K562 (cell line): ENCODE data around the gene CTDSP1. TPM values are rescaled to one million over a fixed set of nuclear protein-coding genes. Genes with fewer than 3 reads are reported as not detected.

ENCODE experiments used
- CHD1 ChIP-seq: fragments of 200-600 bp; sonication (generic); IDR thresholded peaks from one replicate; pipeline ENCODE4 v1.6.1; 2012; ENCODE audit warnings: mild to moderate bottlenecking, moderate library complexity, low read length, inconsistent platforms
- CHD2 ChIP-seq: IDR thresholded peaks from 2 replicates; pipeline ENCODE4 v1.6.1; 2011; ENCODE audit warnings: low read depth, low read length
- ELF4 ChIP-seq: fragments of 450-650 bp; formaldehyde crosslinking; IDR thresholded peaks from 2 replicates; pipeline ENCODE4 v1.4.0; 2022; ENCODE audit warnings: missing genetic modification characterization
- EP300 ChIP-seq: IDR thresholded peaks from 2 replicates; pipeline ENCODE4 v1.6.1; 2012; ENCODE audit warnings: low read length, improper control_type of control experiment
- FOXJ3 ChIP-seq: sonication (generic); formaldehyde crosslinking; IDR thresholded peaks from 2 replicates; pipeline ENCODE4 v1.4.0; 2020; ENCODE audit warnings: mild to moderate bottlenecking, missing genetic modification reagents
- GTF2E2 ChIP-seq: fragments of 200-800 bp; sonication (Bioruptor generic); IDR thresholded peaks from 2 replicates; pipeline ENCODE4 v1.6.1; 2016; ENCODE audit warnings: missing genetic modification characterization, missing compliant biosample characterization
- HDAC6 ChIP-seq: IDR thresholded peaks from 2 replicates; pipeline ENCODE4 v1.6.1; 2012; ENCODE audit warnings: low read depth, mild to moderate bottlenecking, control low read depth, inconsistent platforms, low read length, moderate library complexity
- MCM3 ChIP-seq: fragments of 450-650 bp; IDR thresholded peaks from 2 replicates; pipeline ENCODE4 v1.6.1; 2016
- NFRKB ChIP-seq: fragments of 450-650 bp; IDR thresholded peaks from 2 replicates; pipeline ENCODE4 v1.6.1; 2016; ENCODE audit warnings: low read depth
- PATZ1 ChIP-seq: fragments of 250-450 bp; sonication (Bioruptor Pico); IDR thresholded peaks from 2 replicates; pipeline ENCODE4 v1.5.0; 2020; ENCODE audit warnings: mild to moderate bottlenecking, borderline replicate concordance
- TOE1 ChIP-seq, 2 experiments: fragments of 450-650 bp in 1 of 2; sonication (generic) in 1 of 2; formaldehyde crosslinking in 1 of 2; IDR thresholded peaks; 2 replicates each; pipeline versions ENCODE4 v1.7.1 to v1.8.0; 2016 to 2022; ENCODE audit warnings: borderline replicate concordance in 2 of 2, mild to moderate bottlenecking in 2 of 2, antibody characterized with exemption in 1 of 2, inconsistent platforms in 1 of 2, low read depth in 1 of 2, missing genetic modification reagents in 1 of 2, moderate library complexity in 1 of 2
- polyA plus RNA-seq, 8 experiments: library from polyadenylated mRNA; depleted of rRNA in 4 of 8; stranded (reverse) in 5 of 8; unstranded in 3 of 8; fragments of >200 nt; fragmentation: Nextera tagmentation in 2 of 8; fragmentation: Illumina TruSeq in 1 of 8; extraction: Ambion mirVana in 2 of 8; extraction: Trizol in 1 of 8; gene quantifications; 2 replicates each; pipeline versions ENCODE4 v1.2.1 to v1.2.3, GENCODE V29; 2011 to 2014; ENCODE audit warnings: inconsistent platforms in 1 of 8, missing spikeins in 1 of 8
- total RNA-seq, 7 experiments: library from RNA; depleted of rRNA in 6 of 7; stranded (reverse); fragments of >200 nt in 6 of 7; fragmentation: Illumina TruSeq in 2 of 7; extraction: Trizol in 2 of 7; gene quantifications; 2 replicates each; pipeline versions ENCODE4 v1.2.1 to v1.2.3, GENCODE V29; 2011 to 2021; ENCODE audit warnings: low replicate concordance in 1 of 7
- TF ChIP-seq, protein P1 (sequence below): sonication (generic); formaldehyde crosslinking; IDR thresholded peaks from 2 replicates; pipeline ENCODE4 v1.8.0; 2023; ENCODE audit warnings: missing genetic modification reagents, mild to moderate bottlenecking, borderline replicate concordance
- TF ChIP-seq, protein P2 (sequence below): fragments of 450-650 bp; IDR thresholded peaks from 2 replicates; pipeline ENCODE4 v1.6.1; 2014; ENCODE audit warnings: low read depth, mild to moderate bottlenecking, moderate library complexity, borderline replicate concordance
- TF ChIP-seq, protein P3 (sequence below): sonication (generic); formaldehyde crosslinking; IDR thresholded peaks from 2 replicates; pipeline ENCODE4 v1.8.0; 2022; ENCODE audit warnings: missing genetic modification reagents, mild to moderate bottlenecking, borderline replicate concordance

CTDSP1 gene
- total and polyA plus RNA-seq, 9 of the 15 experiments (the other 6 are each of a cell fraction or from before 2014, with no cell fraction given), result 2.4 to 74.8 (median 45.8) TPM

DNA sequence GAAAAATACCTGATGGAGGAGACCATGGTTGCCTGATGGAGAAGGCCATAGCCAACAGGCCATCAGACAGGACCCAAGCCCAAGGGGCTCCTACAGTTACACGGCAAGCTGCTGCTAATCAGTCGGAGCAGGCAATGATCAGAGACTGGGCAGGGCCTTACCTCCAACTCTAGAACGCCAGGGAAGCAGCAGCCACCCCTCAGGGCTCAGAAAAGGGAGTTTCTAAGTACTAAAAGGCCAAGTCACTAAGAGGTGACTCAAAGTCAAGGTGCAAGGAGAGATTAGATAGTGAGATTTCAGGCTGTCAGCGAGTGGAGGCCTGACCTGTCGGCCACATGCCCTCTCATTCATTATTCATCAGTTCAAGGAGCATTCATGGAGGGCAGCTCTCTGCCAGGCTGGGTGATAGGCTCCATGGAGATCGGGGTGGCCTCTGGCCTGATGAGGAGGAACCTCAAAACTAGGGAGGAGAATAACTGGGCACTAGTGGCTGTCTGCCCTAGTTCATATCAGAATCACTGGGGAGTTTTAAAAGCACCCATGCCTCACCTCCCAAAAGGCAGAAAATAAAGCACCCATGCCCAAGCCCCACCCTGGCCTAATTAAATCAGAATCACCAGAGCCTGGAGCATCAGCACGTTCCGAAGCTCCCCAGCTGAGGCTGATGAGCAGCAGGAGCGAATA, 22.9 kb downstream of the CTDSP1 start (continued):
- TF ChIP-seq, protein P1, sequence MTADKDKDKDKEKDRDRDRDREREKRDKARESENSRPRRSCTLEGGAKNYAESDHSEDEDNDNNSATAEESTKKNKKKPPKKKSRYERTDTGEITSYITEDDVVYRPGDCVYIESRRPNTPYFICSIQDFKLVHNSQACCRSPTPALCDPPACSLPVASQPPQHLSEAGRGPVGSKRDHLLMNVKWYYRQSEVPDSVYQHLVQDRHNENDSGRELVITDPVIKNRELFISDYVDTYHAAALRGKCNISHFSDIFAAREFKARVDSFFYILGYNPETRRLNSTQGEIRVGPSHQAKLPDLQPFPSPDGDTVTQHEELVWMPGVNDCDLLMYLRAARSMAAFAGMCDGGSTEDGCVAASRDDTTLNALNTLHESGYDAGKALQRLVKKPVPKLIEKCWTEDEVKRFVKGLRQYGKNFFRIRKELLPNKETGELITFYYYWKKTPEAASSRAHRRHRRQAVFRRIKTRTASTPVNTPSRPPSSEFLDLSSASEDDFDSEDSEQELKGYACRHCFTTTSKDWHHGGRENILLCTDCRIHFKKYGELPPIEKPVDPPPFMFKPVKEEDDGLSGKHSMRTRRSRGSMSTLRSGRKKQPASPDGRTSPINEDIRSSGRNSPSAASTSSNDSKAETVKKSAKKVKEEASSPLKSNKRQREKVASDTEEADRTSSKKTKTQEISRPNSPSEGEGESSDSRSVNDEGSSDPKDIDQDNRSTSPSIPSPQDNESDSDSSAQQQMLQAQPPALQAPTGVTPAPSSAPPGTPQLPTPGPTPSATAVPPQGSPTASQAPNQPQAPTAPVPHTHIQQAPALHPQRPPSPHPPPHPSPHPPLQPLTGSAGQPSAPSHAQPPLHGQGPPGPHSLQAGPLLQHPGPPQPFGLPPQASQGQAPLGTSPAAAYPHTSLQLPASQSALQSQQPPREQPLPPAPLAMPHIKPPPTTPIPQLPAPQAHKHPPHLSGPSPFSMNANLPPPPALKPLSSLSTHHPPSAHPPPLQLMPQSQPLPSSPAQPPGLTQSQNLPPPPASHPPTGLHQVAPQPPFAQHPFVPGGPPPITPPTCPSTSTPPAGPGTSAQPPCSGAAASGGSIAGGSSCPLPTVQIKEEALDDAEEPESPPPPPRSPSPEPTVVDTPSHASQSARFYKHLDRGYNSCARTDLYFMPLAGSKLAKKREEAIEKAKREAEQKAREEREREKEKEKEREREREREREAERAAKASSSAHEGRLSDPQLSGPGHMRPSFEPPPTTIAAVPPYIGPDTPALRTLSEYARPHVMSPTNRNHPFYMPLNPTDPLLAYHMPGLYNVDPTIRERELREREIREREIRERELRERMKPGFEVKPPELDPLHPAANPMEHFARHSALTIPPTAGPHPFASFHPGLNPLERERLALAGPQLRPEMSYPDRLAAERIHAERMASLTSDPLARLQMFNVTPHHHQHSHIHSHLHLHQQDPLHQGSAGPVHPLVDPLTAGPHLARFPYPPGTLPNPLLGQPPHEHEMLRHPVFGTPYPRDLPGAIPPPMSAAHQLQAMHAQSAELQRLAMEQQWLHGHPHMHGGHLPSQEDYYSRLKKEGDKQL (CRISPR knock-in tag), result no peak
- TF ChIP-seq CHD1 (no peak), MCM3 (no peak), EP300 (peak; percentile 94), TOE1 (IDR thresholded peaks at IDR 0.05; ENCODE audit: borderline replicate concordance) (0 out of 2 replicates have a peak, but pooled peaks have one; percentile 17), TOE1 (CRISPR knock-in tag; IDR thresholded peaks at IDR 0.05; ENCODE audit: borderline replicate concordance, low read depth) (no peak), HDAC6 (no peak), PATZ1 (CRISPR knock-in tag) (no peak), NFRKB (no peak), FOXJ3 (CRISPR knock-in tag) (no peak), GTF2E2 (tag) (no peak), CHD2 (no peak), ELF4 (CRISPR knock-in tag) (no peak)
- TF ChIP-seq, protein P2, sequence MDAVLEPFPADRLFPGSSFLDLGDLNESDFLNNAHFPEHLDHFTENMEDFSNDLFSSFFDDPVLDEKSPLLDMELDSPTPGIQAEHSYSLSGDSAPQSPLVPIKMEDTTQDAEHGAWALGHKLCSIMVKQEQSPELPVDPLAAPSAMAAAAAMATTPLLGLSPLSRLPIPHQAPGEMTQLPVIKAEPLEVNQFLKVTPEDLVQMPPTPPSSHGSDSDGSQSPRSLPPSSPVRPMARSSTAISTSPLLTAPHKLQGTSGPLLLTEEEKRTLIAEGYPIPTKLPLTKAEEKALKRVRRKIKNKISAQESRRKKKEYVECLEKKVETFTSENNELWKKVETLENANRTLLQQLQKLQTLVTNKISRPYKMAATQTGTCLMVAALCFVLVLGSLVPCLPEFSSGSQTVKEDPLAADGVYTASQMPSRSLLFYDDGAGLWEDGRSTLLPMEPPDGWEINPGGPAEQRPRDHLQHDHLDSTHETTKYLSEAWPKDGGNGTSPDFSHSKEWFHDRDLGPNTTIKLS, result no peak
- TF ChIP-seq, protein P3, sequence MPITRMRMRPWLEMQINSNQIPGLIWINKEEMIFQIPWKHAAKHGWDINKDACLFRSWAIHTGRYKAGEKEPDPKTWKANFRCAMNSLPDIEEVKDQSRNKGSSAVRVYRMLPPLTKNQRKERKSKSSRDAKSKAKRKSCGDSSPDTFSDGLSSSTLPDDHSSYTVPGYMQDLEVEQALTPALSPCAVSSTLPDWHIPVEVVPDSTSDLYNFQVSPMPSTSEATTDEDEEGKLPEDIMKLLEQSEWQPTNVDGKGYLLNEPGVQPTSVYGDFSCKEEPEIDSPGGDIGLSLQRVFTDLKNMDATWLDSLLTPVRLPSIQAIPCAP (CRISPR knock-in tag), result no peak
